ENCODE results near the gene NSA2.

DNA sequence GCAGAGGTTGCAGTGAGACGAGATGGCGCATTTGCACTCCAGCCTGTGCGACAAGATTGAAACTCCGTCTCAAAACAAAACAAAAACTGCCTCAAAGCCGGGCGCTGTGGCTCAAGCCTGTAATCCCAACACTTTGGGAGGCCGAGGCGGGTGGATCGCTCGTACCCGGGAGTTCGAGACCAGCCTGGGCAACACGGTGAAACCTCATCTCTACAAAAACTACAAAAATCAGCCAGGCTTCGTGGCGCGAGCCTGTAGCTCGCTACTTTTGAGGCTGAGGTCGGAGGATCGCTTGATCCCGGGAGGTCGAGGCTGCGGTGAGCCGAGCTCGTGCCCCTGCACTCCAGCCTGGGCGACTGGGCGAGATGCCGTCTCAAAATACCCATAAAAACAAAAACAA is 1.1 kb upstream of the NSA2 start:
- TF ChIP-seq POLR2AphosphoS5 (IDR thresholded peaks at IDR 0.05; ENCODE audit: control insufficient read depth, insufficient read depth, low read depth, low read length) (no peak), SIN3B (IDR thresholded peaks at IDR 0.05; ENCODE audit: low read depth) (no peak)
- TF ChIP-seq, protein P1, sequence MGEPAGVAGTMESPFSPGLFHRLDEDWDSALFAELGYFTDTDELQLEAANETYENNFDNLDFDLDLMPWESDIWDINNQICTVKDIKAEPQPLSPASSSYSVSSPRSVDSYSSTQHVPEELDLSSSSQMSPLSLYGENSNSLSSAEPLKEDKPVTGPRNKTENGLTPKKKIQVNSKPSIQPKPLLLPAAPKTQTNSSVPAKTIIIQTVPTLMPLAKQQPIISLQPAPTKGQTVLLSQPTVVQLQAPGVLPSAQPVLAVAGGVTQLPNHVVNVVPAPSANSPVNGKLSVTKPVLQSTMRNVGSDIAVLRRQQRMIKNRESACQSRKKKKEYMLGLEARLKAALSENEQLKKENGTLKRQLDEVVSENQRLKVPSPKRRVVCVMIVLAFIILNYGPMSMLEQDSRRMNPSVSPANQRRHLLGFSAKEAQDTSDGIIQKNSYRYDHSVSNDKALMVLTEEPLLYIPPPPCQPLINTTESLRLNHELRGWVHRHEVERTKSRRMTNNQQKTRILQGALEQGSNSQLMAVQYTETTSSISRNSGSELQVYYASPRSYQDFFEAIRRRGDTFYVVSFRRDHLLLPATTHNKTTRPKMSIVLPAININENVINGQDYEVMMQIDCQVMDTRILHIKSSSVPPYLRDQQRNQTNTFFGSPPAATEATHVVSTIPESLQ (CRISPR knock-in tag; IDR thresholded peaks at IDR 0.05) = no peak

Measured in K562 (cell line).